Measurements from ENCODE around the gene SCN3B. TPM values are rescaled to one million over a fixed set of nuclear protein-coding genes. Genes with fewer than 3 reads are reported as not detected.

Gene SCN3B
- total and polyA plus RNA-seq, 4 donors, result 0.05 to 0.17 (median 0.05) TPM; not detected in 1

- H3K9me3 ChIP-seq (ENCODE audit: control insufficient read depth in 4 of 4, low read length in 3 of 4), result no peaks in the 10 kb centered on the region
- H3K27me3 ChIP-seq (ENCODE audit: control insufficient read depth in 4 of 4, insufficient read depth in 4 of 4, low read length in 3 of 4), result no peaks in the 10 kb centered on the region
- whole genome bisulfite sequencing, result 65% methylated on average over 9 of the region's 9 CpGs
- H3K4me3 ChIP-seq (ENCODE audit: low read depth in 1 of 3, low read length in 3 of 3), result no peak overlapping the region
- no peak overlapping the region for H3K9ac ChIP-seq (ENCODE audit: low read depth in 1 of 2, low read length in 2 of 2)
- no peak for DNase-seq (ENCODE audit: low spot score)
- no peaks in the 10 kb centered on the region for H3K4me1 ChIP-seq (ENCODE audit: control insufficient read depth in 4 of 4, insufficient read depth in 4 of 4, low read length in 3 of 4)
- TF ChIP-seq YY1 (IDR thresholded peaks at IDR 0.05) (no peak), REST (IDR thresholded peaks at IDR 0.05) (no peak), CTCF (IDR thresholded peaks at IDR 0.05; ENCODE audit: low read depth, low read length, missing input control) (no peak), EGR1 (IDR thresholded peaks at IDR 0.05; ENCODE audit: low read depth in 2 of 2) (no peak), GABPA (IDR thresholded peaks at IDR 0.05 in 1 of 2, conservative IDR thresholded peaks at IDR 0.05 in 1 of 2) (no peak), JUND (IDR thresholded peaks at IDR 0.05) (no peak), HNF4G (IDR thresholded peaks at IDR 0.05) (no peak), SP1 (IDR thresholded peaks at IDR 0.05) (no peak), FOXA2 (IDR thresholded peaks at IDR 0.05) (no peak), HNF4A (conservative IDR thresholded peaks at IDR 0.05) (no peak), ZBTB33 (IDR thresholded peaks at IDR 0.05) (no peak), MAX (IDR thresholded peaks at IDR 0.05) (no peak), ATF3 (IDR thresholded peaks at IDR 0.05) (no peak), FOXA1 (IDR thresholded peaks at IDR 0.05) (no peak)
- no peaks in the 10 kb centered on the region for H3K36me3 ChIP-seq (ENCODE audit: control insufficient read depth in 4 of 4, insufficient read depth in 3 of 4, low read depth in 1 of 4, low read length in 3 of 4)
- H3K27ac ChIP-seq (ENCODE audit: low read depth in 1 of 2, low read length in 2 of 2), result no peak overlapping the region
Measured at GRCh38 chr11:123702139-123702538, 47.7 kb upstream of the SCN3B start.

- TF ChIP-seq JUND (IDR thresholded peaks at IDR 0.05), result no peak
- TF ChIP-seq HNF4G (IDR thresholded peaks at IDR 0.05), result no peak
- no peak for TF ChIP-seq HNF4A (conservative IDR thresholded peaks at IDR 0.05)
- TF ChIP-seq RAD21 (IDR thresholded peaks at IDR 0.05), result no peak
- TF ChIP-seq GABPA (IDR thresholded peaks at IDR 0.05 in 1 of 2, conservative IDR thresholded peaks at IDR 0.05 in 1 of 2), result no peak
- no peak for TF ChIP-seq NR2F2 (IDR thresholded peaks at IDR 0.05)
- TF ChIP-seq CTCF (IDR thresholded peaks at IDR 0.05; ENCODE audit: low read depth, low read length, missing input control), result no peak
- TF ChIP-seq YY1 (IDR thresholded peaks at IDR 0.05), result no peak
- no peak for TF ChIP-seq FOXA2 (IDR thresholded peaks at IDR 0.05)
- no peak for TF ChIP-seq TAF1 (conservative IDR thresholded peaks at IDR 0.05)
- no peak for TF ChIP-seq RXRA (IDR thresholded peaks at IDR 0.05)
- TF ChIP-seq ZBTB33 (IDR thresholded peaks at IDR 0.05), result no peak
- no peak for TF ChIP-seq ATF3 (IDR thresholded peaks at IDR 0.05)
- Histone ChIP-seq H3K27ac (ENCODE audit: low read depth in 1 of 2, low read length in 2 of 2) (no peak overlapping the region), H3K27me3 (ENCODE audit: control insufficient read depth in 4 of 4, insufficient read depth in 4 of 4, low read length in 3 of 4) (peaks cover 0 to 4% (median 0%) of the 10 kb centered on the region in 4 donors), H3K9ac (ENCODE audit: low read depth in 1 of 2, low read length in 2 of 2) (no peak overlapping the region), H3K36me3 (ENCODE audit: control insufficient read depth in 4 of 4, insufficient read depth in 3 of 4, low read depth in 1 of 4, low read length in 3 of 4) (no peaks in the 10 kb centered on the region), H3K4me1 (ENCODE audit: control insufficient read depth in 4 of 4, insufficient read depth in 4 of 4, low read length in 3 of 4) (no peaks in the 10 kb centered on the region), H3K4me3 (ENCODE audit: low read depth in 1 of 3, low read length in 3 of 3) (no peak overlapping the region), H3K9me3 (ENCODE audit: control insufficient read depth in 4 of 4, low read length in 3 of 4) (no peaks in the 10 kb centered on the region)
- WGBS, result 73% methylated on average over 3 of the region's 3 CpGs
- no peak for DNase-seq (ENCODE audit: low spot score)
Measured at GRCh38 chr11:123700772-123701171, 46.3 kb upstream of the SCN3B start.

Data from liver (tissue), 9 donors.